Activated T-cell treated with anti-CD3 and anti-CD28 coated beads for 24 hours (primary cell): Measurements from ENCODE around the gene TMTC2.

Source experiments
- DNase-seq: peaks from one replicate; pipeline ENCODE4 v3.0.0-alpha.2; 2020; ENCODE audit warnings: low read depth

Gene TMTC2

GRCh38 chr12:82955043-82955442 is 268.3 kb downstream of the TMTC2 start:
- DNase-seq, result no peak

- no peak for DNase-seq
Observed at GRCh38 chr12:82958966-82959365, 272.3 kb downstream of the TMTC2 start.

- DNase-seq, result no peak
Observed at GRCh38 chr12:82959821-82960220, 273.1 kb downstream of the TMTC2 start.

- no peak for DNase-seq
Observed at GRCh38 chr12:82961835-82962234, 275.1 kb downstream of the TMTC2 start.

- no peak for DNase-seq
Observed at GRCh38 chr12:82963956-82964355, 277.2 kb downstream of the TMTC2 start.

GRCh38 chr12:82964446-82964845 is 277.7 kb downstream of the TMTC2 start:
- no peak for DNase-seq

GRCh38 chr12:82966001-82966559 is 279.4 kb downstream of the TMTC2 start:
- DNase-seq, result no peak

- no peak for DNase-seq
Observed at GRCh38 chr12:82968631-82969367, 282.1 kb downstream of the TMTC2 start.

GRCh38 chr12:82970614-82971013 is 283.9 kb downstream of the TMTC2 start:
- no peak for DNase-seq

GRCh38 chr12:82971584-82971983 is 284.9 kb downstream of the TMTC2 start:
- no peak for DNase-seq

GRCh38 chr12:82972624-82973023 is 285.9 kb downstream of the TMTC2 start:
- no peak for DNase-seq

GRCh38 chr12:82973592-82973991 is 286.9 kb downstream of the TMTC2 start:
- no peak for DNase-seq

GRCh38 chr12:82981150-82981549 is 294.4 kb downstream of the TMTC2 start:
- no peak for DNase-seq

GRCh38 chr12:82994117-82994516 is 307.4 kb downstream of the TMTC2 start:
- no peak for DNase-seq

- DNase-seq, result no peak
Observed at GRCh38 chr12:82996168-82996812, 309.6 kb downstream of the TMTC2 start.

GRCh38 chr12:82998509-82998908 is 311.8 kb downstream of the TMTC2 start:
- DNase-seq, result no peak

- DNase-seq, result no peak
Observed at GRCh38 chr12:83003026-83003425, 316.3 kb downstream of the TMTC2 start.

- no peak for DNase-seq
Observed at GRCh38 chr12:83005534-83006197, 319.0 kb downstream of the TMTC2 start.

GRCh38 chr12:83008703-83009102 is 322.0 kb downstream of the TMTC2 start:
- no peak for DNase-seq

- no peak for DNase-seq
Observed at GRCh38 chr12:83010169-83010804, 323.6 kb downstream of the TMTC2 start.

- no peak for DNase-seq
Observed at GRCh38 chr12:83015390-83016217, 328.9 kb downstream of the TMTC2 start.
